HG02678 (cell line): ENCODE data around the gene TIMM17B.
"Not testable (repeated sequence)": the region's sequence is repeated elsewhere in the genome, so short reads cannot be mapped to it uniquely, and the experiment has no call there.

Experiments used
- ATAC-seq: cut with Tn5 transposase; IDR thresholded peaks from one replicate; pipeline ENCODE4 v1.9.1; 2021; ENCODE audit warnings: mild to moderate bottlenecking, moderate library complexity; ENCODE audit not compliant: unreplicated experiment

The TIMM17B gene

GRCh38 chrX:48897157-48897624, 377 bp downstream of the TIMM17B start:
- ATAC-seq, result no peak

- no peak for ATAC-seq
Observed at GRCh38 chrX:48896611-48897011, 957 bp downstream of the TIMM17B start.

DNA sequence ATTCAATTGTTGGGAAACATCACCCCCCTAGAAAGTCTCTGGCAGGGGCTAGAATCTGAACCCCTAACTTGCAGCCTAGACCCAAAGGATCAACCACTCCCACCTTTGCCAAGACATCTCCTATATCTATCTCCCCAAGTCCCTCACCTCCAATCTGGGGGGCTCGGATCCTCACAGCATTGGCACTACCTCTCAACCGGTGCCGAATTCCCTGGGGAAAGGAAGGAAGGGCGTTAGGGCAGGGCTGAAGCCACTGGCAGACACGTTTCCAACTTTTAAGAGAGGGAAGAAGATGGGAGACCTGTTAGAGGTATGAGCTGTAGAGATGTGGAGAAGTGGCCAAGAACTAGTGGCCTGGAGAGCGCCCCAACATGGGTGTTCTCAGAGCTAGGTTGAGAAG, 2.7 kb downstream of the TIMM17B start:
- no peak for ATAC-seq

GRCh38 chrX:48893556-48894348, 3.8 kb downstream of the TIMM17B start:
- ATAC-seq, result no peak

DNA sequence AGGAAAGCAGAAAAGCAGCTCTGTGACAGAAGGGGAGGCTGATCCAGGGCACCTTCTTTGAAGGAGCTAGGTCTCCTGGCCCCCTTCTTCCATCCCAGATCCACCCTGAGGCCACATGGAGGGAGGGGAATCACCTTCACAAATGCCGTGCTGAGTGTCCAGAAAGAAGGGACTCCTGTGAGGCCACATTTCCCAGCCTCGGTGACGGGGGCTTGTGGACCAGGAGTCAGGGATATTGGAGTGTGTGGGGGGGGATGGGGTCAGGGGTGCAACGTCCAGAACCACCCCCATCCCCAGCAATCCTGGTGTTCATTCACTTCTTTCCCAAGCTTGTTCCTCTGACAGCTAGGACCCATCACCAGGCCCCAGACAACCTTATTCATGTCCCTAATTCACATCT, 4.7 kb downstream of the TIMM17B start:
- ATAC-seq, result no peak

- peak; percentile 81 for ATAC-seq
Observed at GRCh38 chrX:48891402-48892288, 5.9 kb downstream of the TIMM17B start.

DNA sequence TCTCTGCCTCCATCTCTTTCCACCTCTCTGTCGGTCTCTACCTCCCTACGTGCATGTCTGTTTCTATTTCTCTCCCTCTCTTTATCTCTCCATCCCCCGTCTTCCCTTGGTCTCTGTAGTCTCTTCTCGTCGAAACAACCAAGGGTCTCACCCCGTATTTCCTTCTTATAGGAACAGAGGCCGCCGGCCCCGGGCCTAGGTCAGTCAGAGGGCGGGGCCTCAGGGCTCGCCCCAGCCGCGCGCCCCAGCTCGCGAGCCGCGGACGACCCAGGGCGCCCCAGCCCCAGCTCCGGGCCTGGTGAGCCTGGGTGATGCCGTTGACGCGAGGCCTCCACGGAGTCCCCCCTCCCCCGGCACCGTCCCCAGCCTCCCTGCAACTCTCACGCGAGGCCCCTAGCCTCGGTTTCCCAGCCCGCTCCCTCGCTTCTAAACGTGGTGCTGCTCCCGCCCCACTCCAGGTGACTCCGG, 6.6 kb downstream of the TIMM17B start:
- peak; percentile 45 for ATAC-seq

GRCh38 chrX:48890296-48890925, 7.2 kb downstream of the TIMM17B start:
- ATAC-seq, result no peak

DNA sequence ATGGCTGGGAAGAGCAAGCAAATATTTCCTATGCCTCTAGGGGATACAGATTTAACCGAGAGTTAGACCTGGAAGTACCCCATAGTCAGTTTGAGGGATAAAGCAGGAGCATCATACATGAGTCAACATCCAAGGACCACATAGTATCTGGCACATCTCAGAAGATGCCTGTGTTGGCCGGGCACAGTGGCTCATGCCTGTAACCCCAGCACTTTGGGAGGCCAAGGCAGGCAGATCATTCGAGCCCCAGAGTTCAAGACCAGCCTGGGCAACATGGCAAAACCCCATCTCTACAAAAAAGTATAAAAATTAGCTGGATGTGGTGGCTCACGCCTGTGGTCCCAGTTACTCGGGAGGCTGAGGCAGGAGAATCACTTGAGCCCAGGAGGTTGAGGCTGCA, 11.0 kb downstream of the TIMM17B start:
- ATAC-seq, result not testable (repeated sequence)

DNA sequence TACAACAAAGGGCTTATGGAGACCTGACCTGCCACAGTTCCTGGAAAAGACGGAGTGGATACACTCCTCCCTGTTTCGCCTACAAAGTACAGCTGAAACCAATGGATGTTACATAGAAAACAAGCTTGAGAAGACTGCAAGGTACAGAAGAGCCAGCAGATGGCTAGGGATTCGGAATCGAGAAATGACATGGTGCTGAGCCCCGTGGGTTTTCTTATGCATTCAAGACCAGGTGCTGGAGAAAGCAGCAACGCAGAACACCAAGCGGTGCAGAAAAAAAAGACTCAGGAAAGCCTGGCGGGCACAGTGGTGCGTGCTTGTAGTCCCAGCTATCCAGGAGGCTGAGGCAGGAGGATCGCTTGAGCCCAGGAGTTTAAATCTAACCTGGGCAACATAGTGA, 13.8 kb downstream of the TIMM17B start:
- ATAC-seq, result no peak

DNA sequence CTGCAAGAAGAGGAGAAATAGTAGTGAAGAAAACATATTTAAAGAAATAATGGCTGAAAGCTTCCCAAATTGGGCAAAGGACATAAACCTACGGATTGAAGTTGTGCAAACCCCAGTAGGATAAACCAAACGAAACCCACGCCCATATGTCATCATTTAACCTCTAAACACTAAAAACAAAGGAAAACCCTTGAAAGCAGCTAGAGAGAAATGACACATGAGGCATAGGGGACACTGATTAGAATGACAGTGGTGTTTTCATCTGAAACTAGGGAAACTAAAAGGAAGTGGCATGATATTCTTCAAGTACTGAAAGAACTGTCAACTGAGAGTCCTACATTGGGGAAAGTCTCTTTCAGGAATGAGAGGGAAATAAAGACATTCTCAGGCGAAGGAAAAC, 20.6 kb downstream of the TIMM17B start:
- not testable (repeated sequence) for ATAC-seq

DNA sequence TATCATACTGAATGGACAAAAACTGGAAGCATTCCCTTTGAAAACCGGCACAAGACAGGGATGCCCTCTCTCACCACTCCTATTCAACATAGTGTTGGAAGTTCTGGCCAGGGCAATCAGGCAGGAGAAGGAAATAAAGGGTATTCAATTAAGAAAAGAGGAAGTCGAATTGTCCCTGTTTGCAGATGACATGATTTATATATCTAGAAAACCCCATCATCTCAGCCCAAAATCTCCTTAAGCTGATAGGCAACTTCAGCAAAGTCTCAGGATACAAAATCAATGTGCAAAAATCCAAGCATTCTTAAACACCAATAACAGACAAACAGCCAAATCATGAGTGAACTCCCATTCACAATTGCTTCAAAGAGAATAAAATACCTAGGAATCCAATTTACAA, 25.6 kb downstream of the TIMM17B start:
- not testable (repeated sequence) for ATAC-seq

- no peak for ATAC-seq
Observed at GRCh38 chrX:48864210-48864609, 33.4 kb downstream of the TIMM17B start.

DNA sequence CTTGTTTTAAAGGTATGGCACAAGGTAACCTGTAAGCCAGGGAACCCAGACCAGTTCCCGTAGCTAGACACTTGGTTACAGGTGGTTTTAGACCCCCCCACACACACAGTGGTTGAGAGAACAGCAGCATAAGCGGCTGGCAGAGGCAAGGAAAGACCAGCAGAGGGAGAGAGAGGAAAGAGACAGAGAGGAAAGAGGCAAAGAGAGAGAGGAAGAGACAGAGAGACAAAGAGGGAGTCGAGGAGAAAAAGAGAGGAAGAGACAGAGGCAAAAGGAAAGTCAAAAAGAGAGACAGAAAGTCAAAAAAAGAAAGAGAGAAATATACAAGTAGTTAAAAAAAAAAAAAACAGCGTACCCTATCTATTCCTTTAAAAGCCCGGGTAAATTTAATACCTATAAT, 42.7 kb downstream of the TIMM17B start:
- ATAC-seq, result no peak

- ATAC-seq, result not testable (repeated sequence)
Observed at GRCh38 chrX:48854121-48854804, 43.3 kb downstream of the TIMM17B start.

DNA sequence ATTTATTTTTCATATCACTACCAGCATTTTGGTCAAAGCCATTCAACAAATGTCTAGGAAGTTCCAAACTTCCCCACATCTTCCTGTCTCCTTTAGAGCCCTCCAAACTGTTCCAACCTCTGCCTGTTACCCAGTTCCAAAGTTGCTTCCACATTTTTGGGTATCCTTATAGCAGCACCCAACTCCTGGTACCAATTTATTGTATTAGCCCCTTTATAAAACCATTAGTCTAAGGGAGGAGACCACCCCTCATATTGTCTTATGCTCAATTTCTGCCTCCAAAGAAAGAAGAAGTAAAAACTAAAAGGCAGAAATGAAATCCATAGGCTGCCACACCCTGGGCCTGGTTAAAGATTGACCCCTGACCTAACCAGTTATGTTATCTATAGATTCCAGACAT, 44.1 kb downstream of the TIMM17B start:
- not testable (repeated sequence) for ATAC-seq

- ATAC-seq, result no peak
Observed at GRCh38 chrX:48852857-48853256, 44.7 kb downstream of the TIMM17B start.

GRCh38 chrX:48848847-48849246, 48.7 kb downstream of the TIMM17B start:
- no peak for ATAC-seq
